ENCODE measurements around the gene ITPKA.
A peak's percentile ranks its signal among the peaks of the same experiment; 100 is the strongest.

ITPKA gene

DNA sequence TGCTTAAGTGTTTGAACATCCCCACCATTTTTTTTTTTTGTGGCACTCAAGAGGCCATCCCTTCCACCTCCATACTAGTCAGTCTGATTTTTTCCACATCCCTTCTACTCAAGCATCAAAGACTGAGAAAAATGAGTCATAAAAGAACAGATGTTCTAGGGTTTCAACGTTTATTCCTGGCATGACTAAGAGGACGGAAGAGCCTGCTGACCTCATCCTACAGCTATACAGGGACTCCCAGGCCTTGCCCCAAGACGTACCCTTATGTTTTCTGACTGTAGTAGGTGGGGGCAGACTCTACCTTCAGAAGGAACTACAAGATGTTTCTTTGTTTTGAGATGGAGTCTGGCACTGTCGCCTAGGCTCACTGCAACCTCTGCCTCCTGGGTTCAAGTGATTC is 3.3 kb upstream of the ITPKA start:
- DNase-seq (ENCODE audit: low spot score): no peak

DNA sequence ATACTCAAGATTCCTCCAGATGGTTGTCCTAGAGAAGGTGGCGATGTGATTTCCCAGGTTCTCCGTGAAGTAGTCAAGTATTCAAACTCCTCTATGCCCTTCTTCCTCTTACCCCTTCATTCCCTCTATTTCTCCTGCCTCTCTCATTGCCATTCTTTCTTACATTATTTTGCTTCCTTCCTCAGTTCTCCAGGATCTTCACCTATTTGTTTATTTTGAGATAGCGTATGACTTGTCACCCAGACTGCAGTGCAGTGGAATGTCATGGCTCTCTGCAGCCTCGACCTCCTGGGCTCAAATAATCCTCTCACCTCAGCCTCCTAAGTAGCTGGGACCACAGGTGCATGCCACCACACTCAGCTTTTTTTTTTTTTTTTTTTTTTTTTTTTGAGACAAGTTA is 1.8 kb upstream of the ITPKA start:
- no peak for DNase-seq (ENCODE audit: low spot score)

DNA sequence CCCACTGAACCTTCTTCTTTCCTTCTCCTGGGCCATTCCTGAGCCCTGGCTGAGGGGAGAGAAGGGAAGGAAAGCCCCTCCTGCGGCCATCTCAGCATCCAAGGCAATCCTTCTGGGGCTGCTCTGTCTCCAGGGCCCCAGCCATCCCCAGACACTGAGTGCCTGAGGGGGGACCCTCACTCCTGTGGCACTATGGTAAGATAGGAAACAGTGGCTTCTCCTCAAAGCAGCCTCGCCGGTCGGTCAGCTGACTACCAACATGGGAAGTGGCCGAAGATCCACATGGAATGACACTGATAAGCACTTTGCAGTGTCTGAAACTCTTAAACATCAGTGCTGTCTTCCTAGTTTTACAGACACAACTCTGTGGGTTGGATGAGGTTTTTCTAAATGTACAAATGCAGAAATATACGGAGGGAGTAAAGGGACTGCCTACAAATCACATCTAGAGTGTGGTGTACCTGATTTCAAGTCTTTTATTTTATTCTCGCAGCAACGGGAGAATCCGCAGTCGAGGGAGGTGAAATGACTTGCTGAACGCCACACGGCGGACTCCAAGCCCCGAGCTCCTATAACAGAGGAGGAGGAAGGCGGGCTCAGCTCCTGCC is 973 bp upstream of the ITPKA start:
- DNase-seq (ENCODE audit: low spot score): no peak

DNA sequence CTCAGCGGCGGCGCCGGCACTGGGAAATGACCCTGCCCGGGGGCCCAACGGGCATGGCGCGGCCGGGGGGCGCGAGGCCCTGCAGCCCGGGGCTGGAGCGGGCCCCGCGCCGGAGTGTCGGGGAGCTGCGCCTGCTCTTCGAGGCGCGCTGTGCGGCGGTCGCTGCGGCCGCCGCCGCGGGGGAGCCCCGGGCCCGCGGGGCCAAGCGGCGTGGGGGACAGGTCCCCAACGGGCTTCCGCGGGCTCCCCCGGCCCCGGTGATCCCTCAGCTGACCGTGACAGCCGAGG is 172 bp downstream of the ITPKA start:
- no peak for DNase-seq (ENCODE audit: low spot score)

DNA sequence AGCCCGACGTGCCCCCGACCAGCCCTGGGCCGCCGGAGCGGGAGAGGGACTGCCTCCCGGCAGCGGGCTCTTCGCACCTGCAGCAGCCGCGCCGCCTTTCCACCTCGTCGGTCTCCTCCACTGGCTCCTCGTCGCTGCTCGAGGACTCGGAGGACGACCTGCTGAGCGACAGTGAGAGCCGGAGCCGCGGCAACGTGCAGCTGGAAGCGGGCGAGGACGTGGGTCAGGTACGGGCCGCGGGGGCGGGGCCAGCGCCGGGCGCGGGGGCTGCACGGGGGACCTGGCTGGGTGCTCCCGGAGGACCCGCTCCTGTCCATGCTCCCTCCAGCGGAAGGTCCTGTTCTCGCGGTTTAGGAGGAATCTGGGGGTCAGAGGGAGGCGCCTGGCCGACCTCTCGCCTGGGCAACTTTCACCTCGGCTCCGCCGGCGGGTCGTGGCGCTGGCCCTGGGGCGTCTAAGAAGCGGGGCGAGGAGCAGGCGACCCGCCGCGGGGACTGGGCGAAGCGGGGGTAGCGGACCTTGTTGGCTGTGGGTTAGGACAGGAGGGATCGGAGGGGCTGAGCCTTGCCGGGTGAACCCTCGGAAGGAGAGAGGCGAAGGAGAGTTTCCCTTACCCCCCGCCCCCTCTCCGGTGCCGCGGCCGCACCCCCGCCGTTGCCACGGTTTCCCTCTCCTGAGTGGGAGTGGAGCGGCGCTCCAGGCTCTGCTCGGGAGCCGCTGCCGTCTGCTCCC is 682 bp downstream of the ITPKA start:
- DNase-seq (ENCODE audit: low spot score): peak; percentile 56

DNA sequence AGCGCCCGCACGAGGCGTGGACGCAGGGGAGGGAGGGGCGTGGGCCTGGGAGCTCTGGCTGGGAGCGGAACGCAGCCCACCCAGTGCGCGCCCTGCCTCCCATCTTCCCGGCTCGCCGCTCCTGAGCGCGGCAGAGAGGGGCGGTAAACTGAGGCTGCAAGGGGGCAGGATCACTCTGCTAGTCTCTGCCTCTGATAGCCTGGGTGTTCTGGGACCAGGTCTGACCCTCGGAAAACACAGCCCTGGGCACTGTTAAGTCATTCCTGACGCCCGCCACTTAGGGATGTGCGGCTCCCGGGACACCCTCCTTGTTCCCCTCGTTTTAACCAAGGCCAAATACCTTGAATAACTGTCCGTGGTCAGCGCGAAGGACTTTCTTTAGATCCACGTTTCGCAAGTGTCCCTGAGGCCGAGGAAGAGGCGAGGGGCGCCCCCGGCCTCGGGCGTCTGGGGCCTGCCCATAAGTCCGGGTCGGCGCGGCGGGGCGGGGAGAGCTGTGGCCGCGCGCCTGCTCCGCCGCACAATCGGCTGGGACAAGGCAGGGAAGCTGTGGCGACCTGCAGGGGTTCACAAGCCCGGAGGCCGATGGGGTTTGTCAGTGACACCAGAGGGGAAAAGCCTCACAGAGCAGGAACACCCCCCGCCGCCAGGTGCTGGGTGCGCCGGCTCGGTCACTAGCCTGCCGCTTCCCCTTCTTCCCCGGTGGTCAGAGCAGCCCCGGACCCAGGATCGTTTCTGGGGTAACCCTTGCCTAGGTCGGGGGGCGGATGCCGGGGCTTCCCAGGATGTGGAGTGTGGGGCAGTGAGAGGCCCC is 1.5 kb downstream of the ITPKA start:
- peak; percentile 61 for DNase-seq (ENCODE audit: low spot score)

DNA sequence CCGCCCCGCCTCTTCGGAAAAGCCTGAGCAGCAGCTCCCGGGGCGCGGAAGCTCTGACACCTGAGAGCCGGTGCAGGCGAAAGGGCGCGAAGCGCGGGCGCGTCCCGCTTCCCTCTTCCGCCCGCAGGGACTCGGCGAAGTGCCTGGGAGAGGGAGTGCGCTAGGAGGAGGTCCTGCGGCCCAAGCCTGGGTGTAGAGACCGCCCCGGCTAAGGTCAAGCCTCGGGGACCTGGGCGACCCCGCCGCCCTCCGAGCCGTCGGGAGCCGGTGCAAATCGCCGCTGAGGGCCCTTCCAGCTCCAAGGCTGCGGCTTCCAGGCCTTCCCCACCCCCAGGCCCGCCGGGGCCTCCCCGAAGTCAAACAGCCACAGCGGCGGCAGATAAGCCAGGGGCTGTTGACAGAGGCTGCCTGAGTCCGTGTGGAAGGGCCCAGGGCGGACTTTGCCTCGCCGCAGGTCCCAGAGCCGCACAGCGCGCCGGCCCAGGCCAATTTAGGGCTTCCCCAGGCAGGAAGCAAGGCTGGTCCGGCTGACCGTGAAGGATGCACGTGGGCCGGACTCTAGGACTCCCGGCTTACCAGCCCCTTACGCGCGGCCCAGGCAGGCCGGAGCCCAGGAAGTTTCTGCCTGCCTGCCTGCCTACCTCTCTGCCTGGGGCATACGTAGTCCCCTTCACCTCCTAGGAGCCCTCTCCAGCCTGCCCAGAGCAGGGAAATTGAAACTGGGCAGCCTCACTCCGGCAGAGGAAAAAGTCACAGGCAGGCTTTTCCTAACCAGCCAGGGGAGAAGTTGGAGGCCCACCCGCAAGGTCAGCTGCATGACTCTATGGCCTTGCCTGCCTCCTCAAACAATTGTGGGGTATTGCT is 2.3 kb downstream of the ITPKA start:
- no peak for DNase-seq (ENCODE audit: low spot score)

DNA sequence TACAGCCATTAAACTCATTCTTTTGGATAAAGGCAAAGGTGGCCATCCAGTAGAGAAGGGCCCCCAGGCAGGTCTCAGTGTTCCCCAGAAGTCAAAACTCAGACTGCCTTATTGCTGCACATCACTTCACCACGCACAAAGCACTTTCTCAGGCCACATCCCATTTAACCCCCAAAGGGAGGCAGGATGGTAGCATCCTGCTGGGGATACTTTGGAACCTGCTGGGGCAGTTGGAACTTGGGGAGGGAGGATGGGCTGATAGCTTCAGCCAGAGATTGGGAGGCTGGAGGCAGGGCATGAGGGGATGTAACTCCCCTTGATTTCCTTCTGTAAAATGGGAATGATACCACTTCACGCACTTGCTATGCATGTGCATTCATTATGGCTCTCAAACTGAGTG is 5.0 kb downstream of the ITPKA start:
- DNase-seq (ENCODE audit: low spot score): no peak

DNA sequence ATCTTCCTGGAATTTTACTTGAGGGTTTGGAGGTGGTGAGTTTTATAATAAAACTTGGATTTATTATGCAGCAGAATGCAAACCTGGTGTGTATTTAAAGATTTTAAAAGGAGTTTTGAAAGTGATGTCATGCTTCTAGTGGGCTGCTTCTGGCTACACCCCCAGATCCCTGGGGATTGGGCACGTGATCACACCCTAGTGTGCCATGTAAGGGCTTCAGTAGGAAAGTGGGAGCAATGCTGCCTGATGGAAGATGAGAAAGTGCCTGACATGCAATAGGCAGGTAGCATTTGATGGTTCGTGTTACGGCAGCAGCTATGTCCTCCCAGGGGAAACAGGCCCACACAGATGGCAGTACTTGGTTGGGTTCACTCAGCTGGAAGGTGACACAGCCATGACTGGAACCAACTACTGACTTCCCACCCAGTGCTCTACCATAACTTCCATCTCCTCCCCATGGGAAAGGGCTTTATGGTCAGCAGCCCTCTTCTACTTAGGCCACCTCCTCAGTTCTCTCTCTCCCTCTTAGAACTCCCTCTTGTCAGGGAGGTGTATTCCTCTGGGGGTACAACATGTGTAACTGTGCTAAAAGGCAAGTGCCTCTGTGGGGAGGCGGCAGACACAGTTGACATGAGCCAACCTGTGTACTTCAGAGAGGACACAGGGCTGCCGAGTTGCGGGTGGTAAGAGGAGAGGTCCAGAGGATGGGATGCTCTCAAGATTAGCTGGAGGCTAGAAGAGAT is 5.6 kb downstream of the ITPKA start:
- DNase-seq (ENCODE audit: low spot score): peak; percentile 54

DNA sequence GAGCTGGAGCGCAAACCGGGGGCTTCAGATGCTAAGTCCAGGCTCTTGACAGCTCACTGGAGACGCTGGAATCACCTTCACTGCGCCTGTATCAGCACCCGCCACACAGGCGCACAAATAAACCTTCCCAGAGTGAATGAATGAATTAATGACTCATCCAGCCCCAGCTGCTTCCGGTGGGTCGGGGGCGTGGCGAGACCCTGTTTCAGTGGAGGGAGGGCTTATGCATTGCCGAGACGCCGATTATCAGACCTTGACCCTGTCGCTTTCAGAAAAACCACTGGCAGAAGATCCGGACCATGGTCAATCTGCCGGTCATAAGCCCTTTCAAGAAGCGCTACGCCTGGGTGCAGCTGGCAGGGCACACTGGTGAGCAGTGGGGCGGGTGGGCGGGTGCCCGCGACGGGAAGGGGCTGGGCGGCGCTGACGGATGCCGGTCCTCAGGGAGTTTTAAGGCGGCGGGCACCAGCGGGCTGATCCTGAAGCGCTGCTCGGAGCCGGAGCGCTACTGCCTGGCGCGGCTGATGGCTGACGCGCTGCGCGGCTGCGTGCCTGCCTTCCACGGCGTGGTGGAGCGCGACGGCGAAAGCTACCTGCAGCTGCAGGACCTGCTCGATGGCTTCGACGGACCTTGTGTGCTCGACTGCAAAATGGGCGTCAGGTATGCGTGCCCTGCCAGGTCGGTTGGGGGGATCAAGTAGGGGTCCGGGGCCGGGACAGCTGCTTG is 7.7 kb downstream of the ITPKA start:
- DNase-seq (ENCODE audit: low spot score): peak; percentile 58

DNA sequence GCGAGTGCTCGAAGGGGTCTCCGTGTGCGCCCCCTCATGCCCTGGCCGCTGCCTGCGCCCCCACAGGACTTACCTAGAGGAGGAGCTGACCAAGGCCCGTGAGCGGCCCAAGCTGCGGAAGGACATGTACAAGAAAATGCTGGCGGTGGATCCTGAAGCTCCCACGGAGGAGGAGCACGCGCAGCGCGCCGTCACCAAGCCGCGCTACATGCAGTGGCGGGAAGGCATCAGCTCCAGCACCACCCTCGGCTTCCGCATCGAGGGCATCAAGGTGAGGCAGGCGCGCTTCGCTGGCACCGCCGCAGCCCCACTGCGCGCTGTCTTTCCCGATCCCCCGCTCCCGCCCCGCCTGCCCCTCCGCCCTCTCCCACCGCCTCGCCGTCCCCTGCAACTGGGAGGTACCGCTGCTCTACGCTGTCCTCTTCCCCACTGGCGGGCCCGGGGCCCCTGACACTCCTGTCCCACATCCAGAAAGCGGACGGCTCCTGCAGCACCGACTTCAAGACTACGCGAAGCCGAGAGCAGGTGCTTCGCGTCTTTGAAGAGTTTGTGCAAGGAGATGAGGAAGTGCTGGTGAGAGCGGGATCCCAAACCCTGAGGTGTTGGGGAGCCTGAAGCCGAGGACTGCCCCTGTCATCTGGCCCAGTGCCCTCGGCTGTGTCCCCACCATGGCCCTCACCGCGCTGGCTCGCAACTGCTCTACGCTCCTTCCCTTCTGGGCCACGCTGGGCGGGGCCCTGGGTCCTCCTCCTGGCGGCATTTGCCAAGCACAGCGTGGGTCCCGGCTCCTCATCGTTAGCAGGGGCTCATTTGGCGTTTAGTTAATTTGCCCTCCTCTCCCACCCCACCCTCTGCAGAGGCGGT is 8.5 kb downstream of the ITPKA start:
- DNase-seq (ENCODE audit: low spot score): peak; percentile 65

DNA sequence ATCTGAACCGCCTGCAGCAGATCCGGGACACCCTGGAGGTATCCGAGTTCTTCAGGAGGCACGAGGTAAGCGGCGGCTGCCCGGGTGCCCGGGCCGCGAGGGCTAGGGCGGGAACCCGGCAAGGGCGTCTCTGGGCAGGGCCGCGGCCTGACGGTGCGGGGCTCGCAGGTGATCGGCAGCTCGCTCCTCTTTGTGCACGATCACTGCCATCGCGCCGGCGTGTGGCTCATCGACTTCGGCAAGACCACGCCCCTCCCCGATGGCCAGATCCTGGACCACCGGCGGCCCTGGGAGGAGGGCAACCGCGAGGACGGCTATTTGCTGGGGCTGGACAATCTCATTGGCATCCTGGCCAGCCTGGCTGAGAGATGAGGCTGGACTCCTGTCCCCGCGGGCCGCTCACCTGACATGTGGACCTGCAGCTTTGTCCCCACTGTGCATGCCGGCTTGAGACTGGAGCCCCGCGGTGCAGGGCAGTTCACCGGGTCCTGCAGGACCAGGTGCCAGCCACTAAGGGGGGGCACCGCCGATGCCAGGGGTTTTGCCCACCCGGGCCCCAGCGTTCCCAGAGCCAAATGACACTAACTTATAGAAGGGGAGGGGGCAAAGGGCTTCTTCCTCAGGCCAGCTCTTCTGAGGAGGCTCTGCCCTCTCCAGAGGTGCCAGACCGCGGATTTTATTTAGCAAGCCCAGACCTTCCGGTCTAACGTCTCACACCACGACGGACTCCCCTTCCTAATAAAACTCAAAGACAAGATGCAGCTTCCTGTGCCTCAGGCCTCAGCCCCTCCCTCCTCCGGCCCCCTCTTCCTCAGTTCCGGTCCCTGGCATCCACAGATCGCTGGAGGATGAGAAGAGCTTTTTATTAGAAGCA is 9.4 kb downstream of the ITPKA start:
- no peak for DNase-seq (ENCODE audit: low spot score)

DNA sequence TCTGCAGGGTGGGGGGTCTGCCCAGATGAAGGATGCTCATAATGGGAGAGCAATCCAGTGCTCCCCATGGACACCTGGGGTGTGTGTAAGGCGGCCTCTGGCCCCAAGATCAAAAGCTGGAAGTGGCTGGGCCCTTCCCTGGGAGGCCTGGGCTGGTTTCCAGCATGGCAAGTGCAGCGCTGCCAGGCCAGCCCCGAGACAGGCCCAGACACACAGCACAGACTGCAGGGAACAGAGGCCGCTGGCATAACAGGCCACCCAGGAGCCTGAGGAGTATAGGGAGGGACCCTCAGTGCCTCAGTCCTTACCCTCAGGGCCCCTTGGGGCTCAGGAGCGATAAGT is 10.0 kb downstream of the ITPKA start:
- DNase-seq (ENCODE audit: low spot score): no peak

DNA sequence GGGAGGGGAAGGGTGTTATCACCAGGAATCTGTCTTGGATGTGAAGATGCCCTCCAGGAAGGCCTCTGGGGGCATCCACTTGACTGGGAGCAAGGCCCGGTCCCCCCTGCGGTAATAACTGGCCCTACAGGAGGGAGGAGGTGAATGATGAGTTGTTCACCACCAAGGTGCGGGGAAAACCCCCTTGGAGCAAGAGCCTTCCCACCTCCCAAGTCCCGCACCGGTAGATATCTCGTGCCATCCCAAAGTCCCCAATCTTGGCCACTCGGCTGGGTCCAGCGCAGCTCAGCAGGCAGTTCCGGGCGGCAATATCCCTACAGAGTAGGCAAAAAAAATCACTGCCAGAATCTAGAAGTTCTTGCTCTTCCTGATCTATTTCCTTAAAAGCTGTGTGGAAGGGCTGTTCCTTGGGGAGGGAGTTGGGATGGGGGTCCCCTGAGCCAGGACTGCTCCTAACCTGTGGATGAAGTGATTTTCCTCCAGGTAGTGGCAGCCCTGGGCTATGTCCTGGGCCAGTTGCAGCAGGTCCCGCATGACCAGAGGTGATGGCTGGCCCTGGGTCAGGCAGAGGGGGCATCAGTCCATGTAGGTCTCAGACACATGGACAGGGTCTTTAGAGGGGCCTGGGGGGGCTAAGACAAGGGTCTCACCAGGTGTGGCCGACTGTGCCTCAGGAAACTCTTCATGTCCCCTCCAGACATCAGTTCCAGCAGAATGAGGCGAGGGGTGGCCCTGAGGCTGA is 11.2 kb downstream of the ITPKA start:
- DNase-seq (ENCODE audit: low spot score): no peak

DNA sequence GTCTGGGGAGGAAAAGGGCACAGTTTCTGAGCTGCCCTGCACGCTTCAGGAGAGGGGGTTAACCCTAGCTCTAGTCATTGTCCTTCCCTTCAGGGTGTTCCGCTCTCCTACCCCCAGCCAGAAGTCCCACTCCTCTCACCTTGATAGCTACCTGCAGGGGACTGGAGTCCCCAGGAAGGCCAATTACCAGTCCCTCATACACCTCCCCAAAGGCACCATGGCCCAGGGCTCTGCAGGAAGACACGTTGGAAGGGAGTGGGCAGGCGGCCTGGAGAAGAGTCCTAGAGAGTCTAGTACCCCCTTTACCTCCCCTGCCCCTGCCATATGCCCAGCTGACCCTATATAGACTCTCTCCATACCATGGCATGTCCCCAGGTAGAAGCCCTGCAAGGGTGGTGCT is 12.1 kb downstream of the ITPKA start:
- no peak for DNase-seq (ENCODE audit: low spot score)

DNA sequence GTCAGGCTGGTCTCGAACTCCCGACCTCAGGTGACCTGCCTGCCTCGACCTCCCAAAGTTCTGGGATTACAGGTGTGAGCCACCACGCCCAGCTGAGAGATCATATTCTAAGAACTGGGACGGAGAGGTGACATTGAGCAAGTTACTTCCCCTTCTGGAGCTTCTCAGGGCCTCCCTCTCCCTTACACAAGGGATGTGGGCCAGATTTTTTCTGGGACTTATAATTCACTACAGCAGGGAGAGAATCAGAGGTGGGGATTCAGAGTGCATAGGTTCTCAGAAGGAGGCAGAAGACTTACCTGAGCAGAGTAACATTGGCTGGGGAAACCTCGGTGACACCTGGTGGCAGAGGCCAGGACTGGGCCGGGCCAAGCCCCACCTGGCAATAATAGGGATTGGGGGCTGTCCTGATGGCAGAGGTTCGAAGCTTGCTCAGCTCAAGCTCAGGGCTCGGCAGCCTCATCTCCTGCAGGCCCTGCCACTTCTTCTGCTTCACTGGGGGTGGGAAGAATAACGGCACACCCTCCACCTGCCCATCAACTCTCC is 13.2 kb downstream of the ITPKA start:
- DNase-seq (ENCODE audit: low spot score): no peak

DNA sequence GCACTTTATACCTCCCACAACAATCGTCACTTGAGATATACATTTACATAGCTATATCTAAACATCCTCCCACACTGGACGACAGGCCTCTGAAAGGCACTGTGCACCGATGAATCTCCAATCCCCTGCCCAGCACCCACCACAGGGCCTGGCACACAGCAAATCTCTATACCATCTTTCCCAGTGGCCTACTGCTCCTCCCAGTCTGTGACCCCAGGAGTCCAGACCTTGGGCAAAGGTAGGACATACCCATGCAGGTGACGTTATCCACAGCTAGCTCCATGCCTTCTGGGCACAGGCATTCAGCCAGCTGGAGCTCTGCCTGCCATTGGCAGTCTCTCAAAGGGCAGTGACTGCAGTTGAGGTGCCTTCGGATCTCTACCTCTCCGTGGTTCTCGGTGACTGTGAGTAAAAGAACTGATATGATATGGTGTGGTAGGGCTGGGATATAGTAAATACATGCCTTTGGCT is 14.2 kb downstream of the ITPKA start:
- no peak for DNase-seq (ENCODE audit: low spot score)

DNA sequence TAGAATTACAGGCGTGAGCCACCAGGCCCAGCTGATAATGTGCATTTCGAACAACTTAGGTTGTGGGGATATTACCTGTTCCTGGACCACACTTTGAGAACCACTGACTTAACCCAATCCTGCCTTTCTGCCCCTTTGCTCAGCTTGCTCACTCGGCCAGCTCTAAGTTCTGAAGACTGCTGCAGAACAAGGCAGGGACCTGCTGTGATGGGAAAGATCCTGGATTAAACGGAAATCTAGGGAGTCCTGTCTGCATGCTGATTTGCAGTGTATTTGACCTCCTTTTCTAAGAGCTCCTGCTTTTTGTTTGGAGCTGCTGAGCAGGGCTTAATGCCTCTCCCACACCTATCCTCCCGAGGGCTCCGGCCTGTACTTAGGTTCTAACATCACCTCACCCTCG is 17.1 kb downstream of the ITPKA start:
- no peak for DNase-seq (ENCODE audit: low spot score)
